ENCODE measurements around the gene RNASE9. TPM values are rescaled to one million over a fixed set of nuclear protein-coding genes. Genes with fewer than 3 reads are reported as not detected.
"Not testable (repeated sequence)": the region's sequence is repeated elsewhere in the genome, so short reads cannot be mapped to it uniquely, and the experiment has no call there.

Gene RNASE9
- total RNA-seq, 3 donors from 2014 or later: not detected

DNA sequence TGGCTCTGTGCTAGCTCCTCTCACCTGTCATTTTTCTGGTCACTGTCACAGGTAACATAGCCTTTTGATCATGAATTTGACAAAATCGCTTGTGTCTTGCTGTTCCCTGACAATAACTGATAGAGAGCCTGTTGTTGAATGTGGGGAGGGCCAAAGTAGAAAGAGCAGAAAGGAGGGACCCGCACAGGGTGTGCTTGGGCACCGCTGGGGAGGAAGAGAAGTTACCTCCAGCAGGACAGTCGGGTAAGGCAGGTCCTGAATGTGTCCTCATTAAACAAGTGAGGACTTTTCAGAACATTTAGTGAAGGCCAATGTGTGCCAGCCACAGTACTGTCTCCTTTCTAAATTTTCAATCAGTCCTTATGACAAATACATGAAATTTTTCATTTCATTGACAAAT is 30.4 kb upstream of the RNASE9 start, which contains the start of gene RNASE12:
Gene RNASE12, minus strand, starts transcription at position 142 of the 400 bp plus-strand sequence. CDS start 653 bp downstream, outside the sequence.
- H3K36me3 Mint-ChIP-seq (ENCODE audit: insufficient read depth): no peaks in the 10 kb centered on the region
- H3K4me1 Mint-ChIP-seq (ENCODE audit: low read depth): no peaks in the 10 kb centered on the region
- H3K4me3 Mint-ChIP-seq: no peak within 1 kb of the TSS
- DNase-seq (no peak), ATAC-seq (no peak)
- peaks cover 3% of the 10 kb centered on the region for H3K27me3 Mint-ChIP-seq (ENCODE audit: low read depth)
- H3K9me3 Mint-ChIP-seq: peaks cover under 1% of the 10 kb centered on the region

DNA sequence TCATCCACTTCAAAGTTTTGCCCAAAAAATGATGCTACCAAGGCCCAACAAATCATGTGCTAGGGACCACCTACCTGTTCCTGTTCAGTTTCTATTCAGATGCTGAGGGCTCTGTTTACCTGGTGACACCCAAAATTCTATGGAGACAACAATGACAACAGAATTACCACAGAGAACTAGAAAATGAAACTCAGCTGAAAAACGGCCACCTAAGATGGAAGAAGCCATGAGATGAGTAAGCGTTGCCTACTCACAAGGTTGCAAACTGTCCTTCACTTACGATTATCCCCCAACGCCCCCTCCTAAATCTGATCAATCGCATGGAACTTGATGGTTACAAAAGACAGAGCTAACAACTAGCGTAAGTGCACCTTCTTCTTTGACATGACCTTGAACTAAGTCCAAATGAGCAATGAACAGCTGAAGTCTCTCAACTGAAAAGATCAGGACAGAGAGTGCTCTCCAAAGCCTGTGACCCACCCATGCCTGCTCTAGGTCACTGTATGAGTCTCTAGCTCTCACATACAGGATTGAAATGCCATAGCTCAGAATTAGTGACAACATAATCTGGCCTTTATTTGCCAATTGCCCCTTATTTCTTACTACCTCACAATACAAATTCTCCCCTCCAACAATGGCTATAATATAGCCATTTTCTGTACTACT is 26.8 kb upstream of the RNASE9 start, which contains the start of gene RNASE11:
Gene RNASE11, minus strand, starts transcription at position 513 of the 666 bp plus-strand sequence.
- Mint-ChIP-seq H3K27me3 (ENCODE audit: low read depth) (peaks cover 7% of the 10 kb centered on the region), H3K4me3 (no peak within 1 kb of the TSS), H3K4me1 (ENCODE audit: low read depth) (no peaks in the 10 kb centered on the region), H3K9me3 (peaks cover 10% of the 10 kb centered on the region), H3K36me3 (ENCODE audit: insufficient read depth) (peaks cover 1% of the 10 kb centered on the region)
- ATAC-seq (no peak), DNase-seq (no peak)

DNA sequence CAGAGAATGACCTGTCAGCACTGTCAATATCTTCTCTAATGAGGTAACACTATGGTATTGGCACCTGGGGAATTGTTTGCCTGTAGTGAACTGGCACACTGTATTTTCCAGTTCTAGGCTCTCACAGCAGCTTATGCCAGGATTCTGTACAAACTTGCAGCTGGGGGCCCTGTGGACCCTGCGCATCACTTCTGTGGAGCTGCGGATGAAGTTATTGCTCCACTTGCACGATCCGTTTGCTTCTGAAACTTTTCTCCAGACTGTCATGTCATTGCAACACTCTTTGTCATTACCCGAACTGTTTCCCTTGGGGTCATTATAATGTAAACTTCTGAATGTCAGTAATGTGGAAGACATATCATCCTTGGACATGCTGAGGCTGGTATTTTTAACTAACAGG is 23.1 kb upstream of the RNASE9 start:
- DNase-seq (no peak), ATAC-seq (no peak)
- no peak overlapping the region for H3K4me3 Mint-ChIP-seq
- peaks cover 1% of the 10 kb centered on the region for H3K36me3 Mint-ChIP-seq (ENCODE audit: insufficient read depth)
- no peaks in the 10 kb centered on the region for H3K4me1 Mint-ChIP-seq (ENCODE audit: low read depth)
- H3K27me3 Mint-ChIP-seq (ENCODE audit: low read depth): peaks cover 4% of the 10 kb centered on the region
- H3K9me3 Mint-ChIP-seq: peaks cover 10% of the 10 kb centered on the region

DNA sequence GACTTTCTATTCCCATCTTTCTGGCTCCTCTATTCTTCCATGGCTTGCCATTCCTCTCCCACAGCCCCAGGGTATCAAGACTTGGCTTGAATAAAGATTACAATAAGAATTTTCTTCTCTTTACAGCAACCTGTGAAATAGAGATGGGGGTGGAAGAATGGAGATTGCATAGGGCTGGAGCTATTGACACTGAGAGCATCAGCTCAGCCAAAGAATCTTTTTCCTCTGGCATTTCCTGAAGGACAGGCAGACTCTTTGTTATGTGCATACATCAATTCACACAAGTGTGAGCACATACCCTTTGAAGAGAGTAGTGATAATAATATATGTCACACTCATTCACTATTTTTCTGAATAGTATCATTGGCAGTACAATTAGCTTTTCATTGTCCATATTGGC is 22.3 kb upstream of the RNASE9 start:
- H3K9me3 Mint-ChIP-seq: peaks cover 10% of the 10 kb centered on the region
- ATAC-seq: no peak

DNA sequence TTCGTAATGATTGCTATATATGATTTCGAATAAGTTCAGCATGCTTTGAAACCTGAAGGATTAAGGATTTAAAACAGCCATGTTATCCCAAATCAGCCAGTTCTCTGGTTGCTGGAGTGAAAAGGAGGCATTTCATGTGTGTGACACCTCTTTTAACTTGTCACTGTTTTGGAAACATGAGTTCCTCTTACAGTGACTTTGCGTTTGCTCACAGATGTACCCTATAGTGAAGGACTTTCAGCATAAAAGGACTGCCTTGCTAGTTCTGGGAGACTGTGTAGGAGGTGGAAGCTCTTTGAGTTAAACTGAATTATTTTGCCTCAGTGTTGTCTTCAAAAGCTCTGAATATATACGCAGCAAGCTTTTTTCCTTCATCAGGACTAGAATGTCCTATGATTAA is 19.4 kb upstream of the RNASE9 start:
- no peak for ATAC-seq
- Mint-ChIP-seq H3K27me3 (ENCODE audit: low read depth) (peaks cover 2% of the 10 kb centered on the region), H3K4me3 (no peak overlapping the region), H3K36me3 (ENCODE audit: insufficient read depth) (no peaks in the 10 kb centered on the region), H3K4me1 (ENCODE audit: low read depth) (no peaks in the 10 kb centered on the region), H3K9me3 (peaks cover under 1% of the 10 kb centered on the region)
- no peak for DNase-seq

More for the DNA sequence above, 22.3 kb upstream of the RNASE9 start:
- Mint-ChIP-seq H3K36me3 (ENCODE audit: insufficient read depth) (peaks cover 1% of the 10 kb centered on the region), H3K4me3 (no peak overlapping the region), H3K27me3 (ENCODE audit: low read depth) (peaks cover 4% of the 10 kb centered on the region), H3K4me1 (ENCODE audit: low read depth) (no peaks in the 10 kb centered on the region)
- no peak for DNase-seq

DNA sequence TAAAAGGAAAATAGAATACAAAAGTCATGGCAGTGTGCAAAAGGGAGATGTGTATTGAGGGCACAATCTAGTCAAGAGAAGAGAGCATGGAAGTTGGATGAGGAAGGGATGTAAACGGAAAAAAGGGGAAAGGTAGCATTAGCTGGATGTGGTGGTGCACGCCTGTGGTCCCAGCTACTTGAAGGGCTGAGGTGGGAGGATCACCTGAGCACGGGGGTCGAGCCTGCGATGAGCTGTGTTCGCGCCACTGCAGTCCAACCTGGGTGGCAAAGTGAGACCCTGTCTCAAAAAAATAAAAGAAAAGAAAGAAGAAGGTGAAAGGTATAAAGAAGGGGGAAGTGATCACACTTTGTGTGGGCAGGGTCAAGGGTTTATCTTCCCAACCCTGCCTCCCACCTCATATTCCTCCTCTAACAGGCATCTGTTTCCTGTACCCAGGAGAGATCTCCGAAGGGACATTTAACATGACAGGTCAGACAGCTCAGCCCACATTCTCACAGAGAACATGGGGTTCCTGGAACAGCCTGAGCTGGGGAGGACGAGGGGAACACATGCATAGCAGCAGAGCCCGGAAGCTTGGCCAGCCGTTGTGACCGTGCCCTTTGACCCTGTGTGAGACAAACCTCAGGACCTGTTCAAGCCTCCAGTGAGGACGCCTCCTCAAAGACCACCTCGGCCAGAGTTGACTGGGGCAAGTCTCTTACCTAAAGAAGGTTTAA is 18.1 kb upstream of the RNASE9 start:
- no peaks in the 10 kb centered on the region for H3K4me1 Mint-ChIP-seq (ENCODE audit: low read depth)
- DNase-seq (no peak), ATAC-seq (no peak)
- H3K9me3 Mint-ChIP-seq: no peaks in the 10 kb centered on the region
- H3K27me3 Mint-ChIP-seq (ENCODE audit: low read depth): no peaks in the 10 kb centered on the region
- H3K4me3 Mint-ChIP-seq: no peak overlapping the region
- H3K36me3 Mint-ChIP-seq (ENCODE audit: insufficient read depth): no peaks in the 10 kb centered on the region

DNA sequence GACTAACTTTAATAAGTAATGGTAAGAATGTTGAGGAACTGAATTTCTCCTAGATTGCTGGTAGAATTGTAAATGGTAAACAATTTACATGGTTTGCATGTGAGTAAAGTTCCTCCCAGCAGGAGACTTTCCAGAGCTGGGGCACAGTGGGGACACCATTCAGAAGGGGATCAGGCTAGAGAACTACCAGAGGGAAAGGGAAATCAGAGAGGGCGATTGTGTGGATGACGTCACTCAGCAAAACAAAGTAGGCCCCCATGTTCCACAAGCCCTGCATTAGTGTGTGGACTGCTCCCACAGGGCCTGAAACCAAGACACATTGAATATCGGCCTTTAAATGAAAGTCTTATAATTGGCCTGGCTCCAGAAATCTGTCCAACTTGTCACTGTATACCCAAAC is 17.5 kb upstream of the RNASE9 start:
- Mint-ChIP-seq H3K4me3 (no peak overlapping the region), H3K4me1 (ENCODE audit: low read depth) (no peaks in the 10 kb centered on the region), H3K27me3 (ENCODE audit: low read depth) (no peaks in the 10 kb centered on the region), H3K36me3 (ENCODE audit: insufficient read depth) (no peaks in the 10 kb centered on the region), H3K9me3 (no peaks in the 10 kb centered on the region)
- no peak for DNase-seq
- no peak for ATAC-seq

DNA sequence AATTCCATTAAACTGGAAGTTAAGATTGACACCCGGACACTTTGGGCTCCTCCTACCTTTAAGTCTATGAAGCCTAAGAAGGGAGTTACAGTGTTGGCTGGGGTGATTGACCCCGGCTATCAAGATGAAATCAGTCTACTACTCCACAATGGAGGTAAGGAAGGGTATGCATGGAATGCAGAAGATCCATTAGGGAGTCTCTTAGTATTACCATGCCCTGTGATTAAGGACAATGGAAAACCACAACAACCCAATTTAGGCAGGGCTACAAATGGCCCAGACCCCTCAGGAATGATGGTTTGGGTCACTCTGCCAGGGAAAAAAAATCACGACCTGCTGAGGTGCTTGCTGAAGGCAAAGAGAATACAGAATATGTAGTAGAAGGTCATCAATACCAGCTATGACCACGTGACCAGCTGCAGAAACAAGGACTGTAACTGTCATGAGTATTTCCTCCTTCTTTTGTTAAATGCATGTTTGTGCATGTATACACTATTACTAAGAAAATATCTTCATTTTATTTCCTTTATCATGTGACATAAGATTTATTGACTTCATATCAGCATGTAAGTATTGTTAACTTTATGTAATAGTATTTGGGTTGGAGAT is 11.6 kb upstream of the RNASE9 start:
- not testable (repeated sequence) for ATAC-seq; H3K4me1 Mint-ChIP-seq (ENCODE audit: low read depth); H3K9me3 Mint-ChIP-seq; DNase-seq; H3K27me3 Mint-ChIP-seq (ENCODE audit: low read depth); H3K36me3 Mint-ChIP-seq (ENCODE audit: insufficient read depth); H3K4me3 Mint-ChIP-seq

DNA sequence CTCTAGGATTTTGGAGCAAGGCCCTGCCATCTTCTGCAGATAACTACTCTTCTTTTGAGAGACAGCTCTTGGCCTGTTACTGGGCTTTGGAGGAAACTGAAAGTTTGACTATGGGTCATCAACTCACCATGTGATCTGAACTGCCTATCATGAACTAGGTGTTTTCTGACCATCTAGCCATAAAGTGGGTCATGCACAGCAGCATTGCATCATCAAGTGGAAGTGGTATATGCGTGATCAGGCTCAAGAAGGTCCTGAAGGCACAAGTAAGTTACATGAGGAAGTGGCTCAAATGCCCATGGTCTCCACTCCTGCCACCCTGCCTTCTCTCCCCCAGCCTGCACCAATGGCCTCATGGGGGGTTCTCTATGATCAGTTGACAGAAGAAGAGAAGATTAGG is 9.9 kb upstream of the RNASE9 start:
- not testable (repeated sequence) for DNase-seq, ATAC-seq

DNA sequence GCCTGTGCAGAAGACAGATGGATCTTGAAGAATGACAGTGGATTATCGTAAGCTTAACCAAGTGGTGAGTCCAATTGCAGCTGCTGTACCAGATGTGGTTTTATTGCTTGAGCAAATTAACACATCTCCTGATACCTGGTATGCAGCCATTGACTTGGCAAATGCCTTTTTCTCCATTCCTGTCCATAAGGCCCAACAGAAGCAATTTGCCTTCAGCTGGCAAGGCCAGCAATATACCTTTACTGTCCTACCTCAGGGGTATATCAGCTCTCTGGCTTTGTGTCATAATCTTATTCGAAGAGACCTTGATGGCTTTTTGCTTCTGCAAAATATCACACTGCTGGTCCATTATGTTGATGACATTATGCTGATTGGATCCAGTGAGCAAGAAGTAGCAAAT is 9.0 kb upstream of the RNASE9 start:
- H3K27me3 Mint-ChIP-seq (ENCODE audit: low read depth); H3K36me3 Mint-ChIP-seq (ENCODE audit: insufficient read depth); H3K4me1 Mint-ChIP-seq (ENCODE audit: low read depth); H3K9me3 Mint-ChIP-seq; ATAC-seq; H3K4me3 Mint-ChIP-seq; DNase-seq: not testable (repeated sequence)

More for the DNA sequence above, 9.9 kb upstream of the RNASE9 start:
- not testable (repeated sequence) for H3K27me3 Mint-ChIP-seq (ENCODE audit: low read depth); H3K9me3 Mint-ChIP-seq; H3K36me3 Mint-ChIP-seq (ENCODE audit: insufficient read depth); H3K4me3 Mint-ChIP-seq; H3K4me1 Mint-ChIP-seq (ENCODE audit: low read depth)

DNA sequence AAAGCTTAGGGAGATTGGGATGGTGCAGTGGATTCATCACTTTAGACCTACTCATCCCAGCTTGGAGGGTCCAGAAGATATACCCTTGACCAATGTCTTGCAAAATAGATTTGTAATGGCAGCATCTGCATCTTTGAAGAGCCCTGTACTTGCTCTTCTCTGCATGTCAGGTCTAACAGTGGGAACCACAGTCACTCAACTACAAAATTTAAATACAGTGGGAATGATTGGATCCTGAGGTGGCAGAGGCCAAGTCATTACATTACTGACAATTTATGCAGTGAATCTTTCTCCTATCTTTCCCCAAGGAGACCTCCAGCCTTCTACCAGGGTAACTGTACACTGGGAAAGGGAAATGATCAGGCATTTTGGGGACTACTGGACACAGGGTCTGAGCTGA is 8.2 kb upstream of the RNASE9 start:
- DNase-seq: no peak
- Mint-ChIP-seq H3K4me1 (ENCODE audit: low read depth) (peaks cover 10% of the 10 kb centered on the region), H3K36me3 (ENCODE audit: insufficient read depth) (no peaks in the 10 kb centered on the region), H3K9me3 (peaks cover 8% of the 10 kb centered on the region), H3K4me3 (no peak overlapping the region), H3K27me3 (ENCODE audit: low read depth) (no peaks in the 10 kb centered on the region)
- no peak for ATAC-seq

DNA sequence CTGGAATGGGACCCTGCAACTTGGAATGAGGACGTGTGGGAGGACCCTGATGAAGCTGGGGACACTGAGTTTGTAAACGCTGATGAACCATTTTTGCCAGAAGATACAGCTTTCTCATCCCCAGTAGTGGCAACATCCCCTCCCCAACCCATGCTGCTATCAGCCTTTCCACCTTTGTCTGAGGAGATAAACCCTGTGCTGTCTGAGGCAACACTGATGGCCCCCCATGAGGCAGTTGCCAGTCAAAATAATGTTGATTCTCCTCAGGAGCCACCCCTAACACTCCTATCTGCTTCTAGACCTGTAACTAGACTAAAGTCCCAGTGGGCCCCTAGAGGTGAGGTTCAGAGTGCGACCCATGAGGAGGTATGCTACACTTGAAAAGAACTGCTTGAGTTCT is 7.5 kb upstream of the RNASE9 start:
- DNase-seq (no peak), ATAC-seq (no peak)
- H3K4me3 Mint-ChIP-seq: no peak overlapping the region
- peaks cover 8% of the 10 kb centered on the region for H3K9me3 Mint-ChIP-seq
- H3K4me1 Mint-ChIP-seq (ENCODE audit: low read depth): peaks cover 10% of the 10 kb centered on the region
- no peaks in the 10 kb centered on the region for H3K27me3 Mint-ChIP-seq (ENCODE audit: low read depth)
- H3K36me3 Mint-ChIP-seq (ENCODE audit: insufficient read depth): no peaks in the 10 kb centered on the region

DNA sequence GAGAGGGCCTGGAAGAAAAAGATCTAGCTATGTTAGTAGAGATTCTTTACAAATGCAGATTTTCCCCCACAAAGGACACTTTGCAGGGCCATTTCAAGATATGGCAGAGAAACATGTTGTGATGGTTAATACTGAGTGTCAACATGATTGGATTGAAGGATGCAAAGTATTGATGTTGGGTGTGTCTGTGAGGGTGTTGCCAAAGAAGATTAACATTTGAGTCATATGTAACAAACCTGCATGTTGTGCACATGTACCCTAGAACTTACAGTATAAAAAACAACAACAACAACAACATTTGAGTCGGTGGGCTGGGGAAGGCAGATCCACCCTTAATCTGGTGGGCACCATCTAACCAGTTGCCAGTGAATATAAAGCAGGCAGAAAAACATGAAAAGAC is 6.4 kb upstream of the RNASE9 start:
- not testable (repeated sequence) for H3K4me3 Mint-ChIP-seq; H3K9me3 Mint-ChIP-seq; ATAC-seq; H3K36me3 Mint-ChIP-seq (ENCODE audit: insufficient read depth); H3K27me3 Mint-ChIP-seq (ENCODE audit: low read depth); H3K4me1 Mint-ChIP-seq (ENCODE audit: low read depth); DNase-seq

DNA sequence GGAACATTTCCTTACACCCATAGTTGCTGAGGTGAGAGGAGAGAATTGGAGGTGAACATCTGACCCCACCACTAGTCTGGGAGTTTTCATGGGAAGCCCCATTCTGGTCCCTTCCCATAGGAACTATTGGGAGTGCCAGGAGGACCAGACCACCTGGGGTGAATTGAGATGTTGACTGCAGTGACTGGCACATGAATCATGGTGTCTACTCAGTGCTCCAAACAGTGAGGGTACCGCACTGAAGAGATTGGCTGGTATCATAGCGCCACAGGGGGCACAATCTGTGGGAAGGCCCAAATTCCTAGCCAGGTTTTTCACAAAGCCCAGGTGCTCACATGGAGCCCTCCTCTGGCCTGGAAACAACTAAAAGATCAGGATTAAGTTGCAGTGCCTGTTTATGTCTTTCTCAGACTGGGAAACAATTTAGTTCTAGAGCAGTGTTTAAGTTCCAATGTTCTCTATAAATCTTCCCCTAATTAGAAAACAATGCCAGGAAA is 3.7 kb upstream of the RNASE9 start:
- ATAC-seq (no peak), DNase-seq (no peak)
- H3K4me1 Mint-ChIP-seq (ENCODE audit: low read depth): peaks cover 10% of the 10 kb centered on the region

More for the DNA sequence above, 3.7 kb upstream of the RNASE9 start:
- H3K9me3 Mint-ChIP-seq: peaks cover 5% of the 10 kb centered on the region
- no peak overlapping the region for H3K4me3 Mint-ChIP-seq
- no peaks in the 10 kb centered on the region for H3K27me3 Mint-ChIP-seq (ENCODE audit: low read depth)
- no peaks in the 10 kb centered on the region for H3K36me3 Mint-ChIP-seq (ENCODE audit: insufficient read depth)
